ENCODE results near the gene CREB5. TPM values are rescaled to one million over a fixed set of nuclear protein-coding genes. Genes with fewer than 3 reads are reported as not detected.
"Not testable (repeated sequence)": the region's sequence is repeated elsewhere in the genome, so short reads cannot be mapped to it uniquely, and the experiment has no call there.

Gene CREB5
- total and polyA plus RNA-seq, 2 donors from 2014 or later, result 3.4 to 27.2 TPM

GRCh38 chr7:28400838-28401360 lies 11.4 kb upstream of the CREB5 start:
- FAIRE-seq, result no peak
- Histone ChIP-seq H3K36me3 (ENCODE audit: control insufficient read depth in 2 of 3, insufficient read depth in 3 of 3, low read length in 3 of 3) (no peaks in the 10 kb centered on the region), H3K27me3 (ENCODE audit: control insufficient read depth, insufficient read depth, low read length) (no peaks in the 10 kb centered on the region), H3K27ac (ENCODE audit: low read depth in 2 of 2, low read length in 2 of 2) (no peak overlapping the region), H3K9ac (ENCODE audit: low read length in 3 of 3) (no peak overlapping the region), H3K9me3 (ENCODE audit: control insufficient read depth in 2 of 3, insufficient read depth in 1 of 3, low read length in 3 of 3) (no peaks in the 10 kb centered on the region), H3K4me3 (ENCODE audit: low read length in 3 of 3) (no peak overlapping the region), H3K4me1 (ENCODE audit: control insufficient read depth in 2 of 3, insufficient read depth in 2 of 3, low read depth in 1 of 3, low read length in 3 of 3) (no peaks in the 10 kb centered on the region)
- no peak for TF ChIP-seq CTCF (IDR thresholded peaks at IDR 0.05; ENCODE audit: borderline replicate concordance, extremely low read depth, insufficient read depth)
- intact Hi-C loops (cut with DNase I), result no loop called here
- no peak for DNase-seq

GRCh38 chr7:28401567-28401966 lies 10.8 kb upstream of the CREB5 start:
- H3K4me3 ChIP-seq (ENCODE audit: low read length in 3 of 3); H3K27me3 ChIP-seq (ENCODE audit: control insufficient read depth, insufficient read depth, low read length); FAIRE-seq; intact Hi-C loops (cut with DNase I); DNase-seq; H3K36me3 ChIP-seq (ENCODE audit: control insufficient read depth in 2 of 3, insufficient read depth in 3 of 3, low read length in 3 of 3); H3K9me3 ChIP-seq (ENCODE audit: control insufficient read depth in 2 of 3, insufficient read depth in 1 of 3, low read length in 3 of 3); H3K9ac ChIP-seq (ENCODE audit: low read length in 3 of 3); H3K4me1 ChIP-seq (ENCODE audit: control insufficient read depth in 2 of 3, insufficient read depth in 2 of 3, low read depth in 1 of 3, low read length in 3 of 3); H3K27ac ChIP-seq (ENCODE audit: low read depth in 2 of 2, low read length in 2 of 2): not testable (repeated sequence)

DNA sequence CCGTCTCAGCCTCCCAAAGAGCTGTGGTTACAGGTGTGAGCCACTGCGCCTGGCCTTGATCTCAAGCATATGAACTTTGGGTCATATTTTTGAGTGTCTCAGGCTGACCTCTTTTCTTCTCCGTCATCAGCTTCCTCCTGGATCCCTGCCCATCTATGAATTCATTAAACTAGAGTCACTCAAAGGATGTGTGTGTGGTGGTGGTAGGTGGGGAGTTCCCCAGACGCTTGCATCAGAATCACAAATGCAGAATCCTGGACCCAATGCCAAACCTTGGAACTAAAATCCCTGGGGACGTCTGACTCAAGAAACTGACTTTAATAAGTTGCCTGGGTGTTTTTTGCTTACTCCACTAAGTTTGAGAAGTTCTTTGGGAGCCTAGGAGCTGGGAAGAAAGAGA lies 6.7 kb upstream of the CREB5 start:
- DNase-seq (peak in 1 of 5 donors; percentile 16), FAIRE-seq (no peak)
- H3K4me3 ChIP-seq (ENCODE audit: low read length in 3 of 3), result no peak overlapping the region
- intact Hi-C loops (cut with DNase I), result no loop called here
- H3K27me3 ChIP-seq (ENCODE audit: control insufficient read depth, insufficient read depth, low read length), result peaks cover 2% of the 10 kb centered on the region
- no peak overlapping the region for H3K9ac ChIP-seq (ENCODE audit: low read length in 3 of 3)
- no peak for TF ChIP-seq CTCF (IDR thresholded peaks at IDR 0.05; ENCODE audit: borderline replicate concordance, extremely low read depth, insufficient read depth)
- H3K4me1 ChIP-seq (ENCODE audit: control insufficient read depth in 2 of 3, insufficient read depth in 2 of 3, low read depth in 1 of 3, low read length in 3 of 3), result peaks cover 2 to 3% (median 2%) of the 10 kb centered on the region in 3 donors
- no peak overlapping the region for H3K27ac ChIP-seq (ENCODE audit: low read depth in 2 of 2, low read length in 2 of 2)
- no peaks in the 10 kb centered on the region for H3K9me3 ChIP-seq (ENCODE audit: control insufficient read depth in 2 of 3, insufficient read depth in 1 of 3, low read length in 3 of 3)
- H3K36me3 ChIP-seq (ENCODE audit: control insufficient read depth in 2 of 3, insufficient read depth in 3 of 3, low read length in 3 of 3), result no peaks in the 10 kb centered on the region

GRCh38 chr7:28406192-28406591 lies 6.1 kb upstream of the CREB5 start:
- H3K9ac ChIP-seq (ENCODE audit: low read length in 3 of 3), result no peak overlapping the region
- H3K4me3 ChIP-seq (ENCODE audit: low read length in 3 of 3), result no peak overlapping the region
- peaks cover 2 to 3% (median 2%) of the 10 kb centered on the region in 3 donors for H3K4me1 ChIP-seq (ENCODE audit: control insufficient read depth in 2 of 3, insufficient read depth in 2 of 3, low read depth in 1 of 3, low read length in 3 of 3)
- no peaks in the 10 kb centered on the region for H3K36me3 ChIP-seq (ENCODE audit: control insufficient read depth in 2 of 3, insufficient read depth in 3 of 3, low read length in 3 of 3)
- FAIRE-seq (no peak), DNase-seq (no peak)
- peaks cover 4% of the 10 kb centered on the region for H3K27me3 ChIP-seq (ENCODE audit: control insufficient read depth, insufficient read depth, low read length)
- intact Hi-C loops (cut with DNase I), result no loop called here
- TF ChIP-seq CTCF (IDR thresholded peaks at IDR 0.05; ENCODE audit: borderline replicate concordance, extremely low read depth, insufficient read depth), result no peak
- no peaks in the 10 kb centered on the region for H3K9me3 ChIP-seq (ENCODE audit: control insufficient read depth in 2 of 3, insufficient read depth in 1 of 3, low read length in 3 of 3)
- no peak overlapping the region for H3K27ac ChIP-seq (ENCODE audit: low read depth in 2 of 2, low read length in 2 of 2)
